UCSD-AML1 (cell line): ENCODE results near the gene TERB2.
"Not testable (repeated sequence)": the region's sequence is repeated elsewhere in the genome, so short reads cannot be mapped to it uniquely, and the experiment has no call there.

ENCODE experiments used
- DNase-seq: peaks from one replicate; lab custom pipeline; 2025; ENCODE audit not compliant: unreplicated experiment; lab: John Stamatoyannopoulos, UW

TERB2 gene, protein sequence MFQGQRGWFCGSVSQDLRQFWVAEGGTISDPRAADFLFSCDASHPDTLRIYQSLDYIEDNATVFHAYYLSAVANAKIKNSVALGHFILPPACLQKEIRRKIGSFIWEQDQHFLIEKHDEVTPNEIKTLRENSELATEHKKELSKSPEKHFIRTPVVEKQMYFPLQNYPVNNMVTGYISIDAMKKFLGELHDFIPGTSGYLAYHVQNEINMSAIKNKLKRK

GRCh38 chr15:44956388-44956787, at the start of gene TERB2:
Gene TERB2, plus strand, starts transcription at chr15:44956687. Its CDS starts 32 bp downstream, at chr15:44956719.
- DNase-seq = no peak

DNA sequence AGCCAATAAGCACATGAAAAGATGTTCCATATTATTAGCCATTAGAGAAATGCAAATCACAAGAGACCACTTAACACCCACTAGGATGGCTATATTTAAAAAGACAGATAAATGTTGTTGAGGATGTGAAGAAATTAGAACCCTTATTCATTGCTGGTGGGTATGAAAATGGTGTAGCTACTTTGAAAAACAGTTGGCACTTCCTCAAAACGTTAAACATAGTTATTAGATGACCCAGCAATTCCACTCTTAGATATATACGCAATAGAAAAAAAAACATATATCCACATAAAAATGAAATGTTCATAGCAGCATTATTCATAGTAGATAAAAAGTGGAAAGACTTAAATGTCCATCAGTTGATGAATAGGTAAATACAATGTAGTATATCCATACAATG, 47.1 kb upstream of the TERB2 start:
- DNase-seq = no peak

DNA sequence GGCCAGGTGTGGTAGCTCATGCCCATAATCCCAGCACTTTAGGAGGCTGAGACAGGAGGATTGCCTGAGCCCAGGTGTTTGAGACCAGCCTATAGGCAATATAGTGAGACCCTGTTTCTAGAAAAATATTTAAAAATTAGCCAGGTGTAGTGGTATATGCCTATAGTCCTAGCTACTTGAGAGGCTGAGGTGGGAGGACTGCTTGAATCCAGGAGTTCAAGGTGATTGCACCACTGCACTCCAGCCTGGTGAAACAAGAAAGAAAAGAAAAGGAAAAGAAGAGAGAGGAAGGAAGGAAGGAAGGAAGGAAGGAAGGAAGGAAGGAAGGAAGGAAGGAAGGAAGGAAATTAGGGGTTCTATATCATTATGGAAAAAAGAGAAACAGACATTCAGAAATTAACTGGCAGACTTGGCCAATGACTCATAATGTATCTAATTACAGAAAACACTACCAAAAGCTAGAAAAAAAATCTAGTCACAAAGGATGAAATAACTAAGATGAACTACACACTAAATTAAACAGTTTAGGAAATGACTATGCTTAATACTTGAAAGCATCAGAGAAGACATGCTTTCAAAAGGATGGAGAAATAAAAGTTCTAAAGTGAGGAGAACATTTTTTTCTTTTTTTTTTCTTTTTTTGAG, 45.4 kb upstream of the TERB2 start:
- DNase-seq = no peak

DNA sequence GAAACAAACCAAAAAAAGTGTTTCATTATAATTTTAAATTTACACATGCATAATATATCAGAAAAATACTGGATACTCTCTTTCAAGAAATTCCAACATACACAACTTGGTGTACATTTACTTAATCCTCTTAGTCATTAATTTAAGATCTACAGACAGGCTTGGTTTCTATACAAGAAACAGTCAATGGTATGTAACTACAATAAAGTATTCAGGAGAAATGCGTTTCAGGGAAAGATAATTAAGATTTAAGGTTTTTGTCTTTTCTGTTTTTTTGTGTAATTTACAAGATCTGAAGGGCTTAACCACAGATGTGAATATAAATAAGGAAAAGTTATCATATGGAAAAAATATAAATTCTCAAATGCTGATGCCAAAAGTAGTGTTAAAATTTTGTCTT, 44.3 kb upstream of the TERB2 start:
- DNase-seq = not testable (repeated sequence)

GRCh38 chr15:44912974-44913448, 43.5 kb upstream of the TERB2 start:
- DNase-seq = not testable (repeated sequence)

DNA sequence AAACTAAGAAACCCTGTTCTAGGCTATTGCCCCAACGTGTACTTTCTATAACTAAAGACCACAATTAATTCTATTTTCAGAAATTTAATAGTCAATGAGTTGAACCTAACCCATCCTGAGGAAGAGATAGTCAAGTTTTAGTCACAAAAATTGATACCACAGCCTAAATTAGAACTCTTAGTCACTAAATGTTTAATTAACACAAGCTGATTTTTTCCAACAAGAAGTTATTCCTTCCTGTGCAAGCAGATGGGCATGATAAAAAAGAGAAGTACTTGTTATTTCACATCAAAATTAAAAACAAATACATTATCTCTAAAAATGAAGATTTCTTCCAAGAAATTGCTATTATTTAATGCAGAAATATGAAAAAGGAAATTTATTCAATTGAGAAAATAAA, 38.4 kb upstream of the TERB2 start:
- DNase-seq = no peak

DNA sequence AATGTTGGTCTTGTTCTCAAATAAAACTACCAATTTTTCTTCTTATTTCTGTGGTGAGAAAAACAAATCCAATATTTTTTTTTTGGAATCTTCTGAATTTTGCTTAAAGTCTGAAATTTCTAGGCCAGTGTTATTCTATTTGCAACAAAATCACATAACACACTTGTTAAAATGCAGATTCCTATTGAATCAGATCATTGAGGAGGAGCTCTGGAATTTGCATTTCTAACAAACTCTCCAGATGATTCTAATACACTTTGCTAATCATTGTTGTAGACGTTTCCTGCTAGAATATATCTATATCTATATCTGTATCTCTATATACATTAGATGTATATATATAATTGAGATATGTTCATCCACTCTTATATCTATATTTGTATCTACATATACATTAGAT, 27.8 kb upstream of the TERB2 start:
- not testable (repeated sequence) for DNase-seq

DNA sequence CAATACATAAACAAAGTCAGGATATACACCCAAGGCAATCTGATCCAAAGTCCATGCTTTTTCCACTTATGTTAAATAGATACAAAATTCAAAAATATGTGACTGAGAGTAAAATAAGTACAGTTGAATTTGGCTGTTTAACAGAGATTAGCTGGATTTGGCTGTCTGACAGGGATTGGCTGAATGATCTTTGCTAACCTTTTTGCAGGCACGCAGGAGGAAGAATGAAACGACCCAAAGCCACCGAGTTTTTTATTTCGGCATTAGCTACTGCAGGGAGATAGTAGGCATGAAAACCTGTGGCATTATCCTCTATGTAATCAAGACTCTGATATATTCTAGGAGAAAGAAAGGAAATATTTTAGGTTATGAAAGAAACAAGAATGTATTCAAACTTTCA, 26.2 kb upstream of the TERB2 start:
- DNase-seq = not testable (repeated sequence)

- not testable (repeated sequence) for DNase-seq
These were observed 1.8 kb downstream of the TERB2 start for GRCh38 chr15:44958302-44958701.

- DNase-seq = no peak
These were observed 12.0 kb downstream of the TERB2 start for GRCh38 chr15:44968475-44968874.

GRCh38 chr15:44971036-44971435, 14.5 kb downstream of the TERB2 start:
- no peak for DNase-seq

DNA sequence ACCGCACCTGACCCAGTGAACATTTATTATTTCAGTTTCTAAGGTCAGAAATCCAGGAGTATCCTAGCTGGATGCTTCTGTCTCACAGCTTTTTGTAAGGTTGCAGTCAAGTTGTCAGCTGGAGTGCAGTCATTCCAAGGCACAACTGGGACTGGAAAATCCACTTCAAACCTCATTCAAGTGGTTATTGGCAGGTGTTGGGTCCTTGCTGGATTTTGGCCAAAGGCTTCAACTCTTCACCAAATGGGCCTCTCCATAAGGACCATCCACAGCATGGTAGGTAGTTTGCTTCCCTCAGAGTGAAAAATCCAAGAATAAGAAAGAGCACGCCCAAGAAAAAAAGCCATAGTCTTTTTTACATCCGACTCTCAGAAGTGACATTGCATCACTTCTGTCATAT, 19.7 kb downstream of the TERB2 start:
- DNase-seq = not testable (repeated sequence)

- DNase-seq = not testable (repeated sequence)
These were observed 21.3 kb downstream of the TERB2 start for GRCh38 chr15:44977781-44978180.

GRCh38 chr15:44979617-44980339, 23.3 kb downstream of the TERB2 start:
- not testable (repeated sequence) for DNase-seq

- not testable (repeated sequence) for DNase-seq
These were observed 27.7 kb downstream of the TERB2 start for GRCh38 chr15:44984144-44984543.

- not testable (repeated sequence) for DNase-seq
These were observed 30.0 kb downstream of the TERB2 start for GRCh38 chr15:44986346-44987055.

DNA sequence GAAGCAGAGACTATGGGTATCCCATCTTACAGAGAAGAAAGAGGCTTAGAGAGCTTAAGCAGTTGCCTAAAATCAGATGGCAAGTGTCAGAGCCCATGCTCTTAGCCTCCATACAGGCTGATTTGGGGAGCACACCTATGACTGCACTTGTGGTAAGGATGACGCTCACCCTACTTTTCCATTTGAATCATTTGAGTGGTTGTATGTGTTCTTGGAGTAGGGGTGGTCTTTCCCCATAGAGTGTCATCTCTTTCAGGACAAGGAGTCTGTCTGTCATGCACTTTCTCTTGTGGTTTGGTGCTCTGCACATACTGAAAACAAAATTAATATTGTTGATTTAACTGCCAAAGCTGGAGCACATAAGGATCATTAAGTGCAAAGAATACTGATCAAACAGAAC, 31.2 kb downstream of the TERB2 start:
- DNase-seq = not testable (repeated sequence)

DNA sequence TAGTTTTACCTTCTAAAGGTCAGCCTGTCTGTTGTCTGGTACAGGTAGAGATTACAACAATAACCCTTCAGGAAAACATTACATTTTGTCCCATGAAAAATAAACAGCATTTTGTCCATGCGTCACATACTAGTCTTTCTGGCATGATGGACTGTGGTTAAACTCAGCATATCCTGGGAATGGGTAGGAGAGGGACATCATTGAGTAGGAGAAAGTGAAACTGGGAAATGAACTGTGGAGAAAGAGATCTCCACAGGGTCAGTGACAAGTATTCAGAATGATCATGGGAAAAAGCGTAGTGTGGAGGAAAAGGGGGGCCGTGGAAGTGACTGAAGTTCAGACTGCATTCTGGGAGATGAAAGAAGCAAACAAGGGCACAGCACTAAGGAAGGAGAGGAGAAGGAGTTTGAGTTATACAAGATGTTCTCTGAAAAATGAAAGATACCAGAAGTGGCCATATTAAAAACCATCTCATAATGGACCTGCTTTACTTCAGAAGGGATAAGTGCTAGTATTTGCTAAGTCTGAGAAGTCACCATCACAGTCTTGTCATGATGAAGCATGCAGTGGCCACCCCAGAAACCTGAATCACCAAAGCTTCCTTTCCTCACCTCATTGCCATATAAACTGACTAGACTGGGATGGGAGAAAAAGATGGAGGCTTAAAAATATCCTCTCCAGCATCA, 31.8 kb downstream of the TERB2 start:
- not testable (repeated sequence) for DNase-seq

DNA sequence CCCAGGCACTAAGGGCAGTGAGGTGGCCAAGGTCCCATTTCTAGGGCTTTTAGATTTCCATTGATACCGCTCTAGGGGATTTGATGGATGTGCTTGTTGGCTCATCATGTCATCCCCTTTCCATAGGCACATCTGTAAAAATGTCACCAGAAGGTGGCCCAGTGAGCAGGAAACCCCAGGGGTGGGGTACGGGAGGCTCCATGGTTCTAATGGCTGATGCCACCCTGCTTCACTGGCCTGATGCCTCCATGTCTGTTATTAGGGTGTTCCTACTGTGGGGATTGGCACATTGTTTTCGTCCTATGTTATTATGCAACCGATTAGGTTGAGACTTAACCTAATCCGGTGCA, 32.4 kb downstream of the TERB2 start:
- not testable (repeated sequence) for DNase-seq

- not testable (repeated sequence) for DNase-seq
These were observed 41.1 kb downstream of the TERB2 start for GRCh38 chr15:44997632-44998031.

- DNase-seq = no peak
These were observed 42.6 kb downstream of the TERB2 start for GRCh38 chr15:44999105-44999504.
